Measurements from ENCODE around the gene TNC. TPM values are rescaled to one million over a fixed set of nuclear protein-coding genes. Genes with fewer than 3 reads are reported as not detected.

The TNC gene
- total and polyA plus RNA-seq, 2 of the 4 experiments (the other 2 are of a cell fraction), result 192 to 253 TPM

- no peak for TF ChIP-seq NFE2L2 (IDR thresholded peaks at IDR 0.05; ENCODE audit: low read depth, low read length)
Observed at GRCh38 chr9:115127191-115127817, 9.3 kb upstream of the TNC start (continued).

GRCh38 chr9:115126404-115126803 lies 8.4 kb upstream of the TNC start:
- H3K4me3 ChIP-seq (ENCODE audit: insufficient read depth, low read depth, low read length), result no peak overlapping the region
- peak overlapping the region; percentile 33 to 66; a peak in 3 of 4 replicates for H4K8ac ChIP-seq (ENCODE audit: low read depth in 2 of 2, low read length in 2 of 2)
- peak overlapping the region; percentile 61; the same call in 1 of the 2 replicates for H3K4ac ChIP-seq (ENCODE audit: low read depth, low read length)
- no peaks in the 10 kb centered on the region for H3K79me1 ChIP-seq (ENCODE audit: low read depth in 1 of 2, low read length in 2 of 2)
- peak overlapping the region; percentile 13 for H2AK5ac ChIP-seq (ENCODE audit: low read depth, low read length)
- peak overlapping the region; percentile 75 for H2BK20ac ChIP-seq (ENCODE audit: low read depth, low read length)
- no peak overlapping the region for H4K5ac ChIP-seq (ENCODE audit: low read depth, low read length)
- dilution Hi-C loops (cut with HindIII; ENCODE audit: low sequenced_read_pairs, unreplicated experiment), result no loop called here
- ChIA-PET POLR2A (ENCODE audit: unreplicated experiment) (no interaction called here), CTCF (no interaction called here)
- H3K4me1 ChIP-seq (ENCODE audit: control insufficient read depth, insufficient read depth, low read length), result peaks cover 2% of the 10 kb centered on the region; the same call in 1 of the 2 replicates
- H3K9ac ChIP-seq (ENCODE audit: low read depth, low read length), result no peak overlapping the region
- no peak overlapping the region for H2BK5ac ChIP-seq (ENCODE audit: low read depth, low read length, poor library complexity, severe bottlenecking)
- no peak overlapping the region for H2AK9ac ChIP-seq (replicated peaks; ENCODE audit: low read depth, low read length, poor library complexity)
- no TSS peak for BruUV-seq (replicated peaks)
- peak overlapping the region; percentile 67 for H2BK15ac ChIP-seq (ENCODE audit: low read depth, low read length)
- H3K4me2 ChIP-seq (ENCODE audit: low read depth, low read length), result no peak overlapping the region
- H3K18ac ChIP-seq (ENCODE audit: low read depth, low read length), result no peak overlapping the region; the same call in 1 of the 2 replicates
- H3K27me3 ChIP-seq (ENCODE audit: control insufficient read depth, insufficient read depth, low read length), result no peaks in the 10 kb centered on the region; the same call in 1 of the 2 replicates
- H3K9me1 ChIP-seq (ENCODE audit: insufficient read depth, low read length), result 0 out of 2 replicates have a peak, but pooled peaks cover 2% of the 10 kb centered on the region
- no peak overlapping the region for H3K27ac ChIP-seq (ENCODE audit: insufficient read depth, low read length)
- ATAC-seq (ENCODE audit: low read depth) (0 out of 2 replicates have a peak, but pooled peaks have one; percentile 27), DNase-seq (no peak)
- no peak overlapping the region for H2AFZ ChIP-seq (replicated peaks; ENCODE audit: low read length, poor library complexity)
- H4K91ac ChIP-seq (ENCODE audit: insufficient read depth, low read depth, low read length), result no peak overlapping the region
- no CpG with 5 or more reads among the region's 2 CpGs for WGBS, 2 experiments (ENCODE audit: extremely low coverage in 2 of 2, insufficient read length in 1 of 2)
- H2BK120ac ChIP-seq (ENCODE audit: low read depth, low read length), result peak overlapping the region; percentile 82
- no peak overlapping the region for H3K23ac ChIP-seq (ENCODE audit: low read depth, low read length)
- intact Hi-C loops (cut with micrococcal nuclease), result no loop called here
- no peak overlapping the region for H3K56ac ChIP-seq (ENCODE audit: extremely low read depth, insufficient read depth, low read length)
- no peak for TF ChIP-seq RCOR1 (IDR thresholded peaks at IDR 0.05; ENCODE audit: insufficient replicate concordance, low read length)
- TF ChIP-seq MAFK (IDR thresholded peaks at IDR 0.05; ENCODE audit: low read depth, low read length), result no peak
- TF ChIP-seq NFE2L2 (IDR thresholded peaks at IDR 0.05; ENCODE audit: low read depth, low read length), result no peak
- TF ChIP-seq RAD21 (IDR thresholded peaks at IDR 0.05; ENCODE audit: low read length), result no peak
- no peak for TF ChIP-seq CEBPB (IDR thresholded peaks at IDR 0.05; ENCODE audit: low read depth, low read length)
- no peak for TF ChIP-seq CHD1 (IDR thresholded peaks at IDR 0.05; ENCODE audit: low read depth, low read length)
- TF ChIP-seq SMC3 (IDR thresholded peaks at IDR 0.05; ENCODE audit: low read depth, low read length), result no peak
- in situ Hi-C loops (cut with MboI; ENCODE audit: low sequenced_read_pairs), result no loop called here
- H3K9me3 ChIP-seq (ENCODE audit: control insufficient read depth, insufficient read depth, low read length), result peaks cover 3% of the 10 kb centered on the region
- H3K36me3 ChIP-seq (ENCODE audit: control insufficient read depth, insufficient read depth, low read length), result no peaks in the 10 kb centered on the region
- H4K20me1 ChIP-seq (ENCODE audit: insufficient read depth, low read length), result no peaks in the 10 kb centered on the region
- H3K14ac ChIP-seq (replicated peaks; ENCODE audit: low read depth, low read length), result peak overlapping the region; percentile 15; the same call in 1 of the 2 replicates

All from IMR-90 (cell line).